Measurements from ENCODE around the gene SEMA6B.

SEMA6B gene

GRCh38 chr19:4519521-4520277 is 39.8 kb downstream of the SEMA6B start:
- H3K27ac ChIP-seq (ENCODE audit: low read depth, low read length), result no peak overlapping the region
- no peaks in the 10 kb centered on the region for H3K4me1 ChIP-seq (ENCODE audit: control insufficient read depth, insufficient read depth, low read length)
- H3K9me3 ChIP-seq (ENCODE audit: control insufficient read depth, insufficient read depth, low read length), result no peaks in the 10 kb centered on the region
- no peaks in the 10 kb centered on the region for H3K36me3 ChIP-seq (ENCODE audit: control insufficient read depth, insufficient read depth, low read length)
- H3K4me3 ChIP-seq (ENCODE audit: low read depth, low read length), result no peak overlapping the region
- H3K9ac ChIP-seq (ENCODE audit: low read depth, low read length), result no peak overlapping the region
- peaks cover 14% of the 10 kb centered on the region for H3K27me3 ChIP-seq (ENCODE audit: control insufficient read depth, insufficient read depth, low read length)

- no peaks in the 10 kb centered on the region for H3K9me3 ChIP-seq (ENCODE audit: control insufficient read depth, insufficient read depth, low read length)
- H3K9ac ChIP-seq (ENCODE audit: low read depth, low read length), result no peak overlapping the region
- no peak overlapping the region for H3K4me3 ChIP-seq (ENCODE audit: low read depth, low read length)
- peaks cover 15% of the 10 kb centered on the region for H3K27me3 ChIP-seq (ENCODE audit: control insufficient read depth, insufficient read depth, low read length)
- H3K4me1 ChIP-seq (ENCODE audit: control insufficient read depth, insufficient read depth, low read length), result no peaks in the 10 kb centered on the region
- no peak overlapping the region for H3K27ac ChIP-seq (ENCODE audit: low read depth, low read length)
- no peaks in the 10 kb centered on the region for H3K36me3 ChIP-seq (ENCODE audit: control insufficient read depth, insufficient read depth, low read length)
These were observed 40.4 kb downstream of the SEMA6B start for GRCh38 chr19:4519172-4519496.

DNA sequence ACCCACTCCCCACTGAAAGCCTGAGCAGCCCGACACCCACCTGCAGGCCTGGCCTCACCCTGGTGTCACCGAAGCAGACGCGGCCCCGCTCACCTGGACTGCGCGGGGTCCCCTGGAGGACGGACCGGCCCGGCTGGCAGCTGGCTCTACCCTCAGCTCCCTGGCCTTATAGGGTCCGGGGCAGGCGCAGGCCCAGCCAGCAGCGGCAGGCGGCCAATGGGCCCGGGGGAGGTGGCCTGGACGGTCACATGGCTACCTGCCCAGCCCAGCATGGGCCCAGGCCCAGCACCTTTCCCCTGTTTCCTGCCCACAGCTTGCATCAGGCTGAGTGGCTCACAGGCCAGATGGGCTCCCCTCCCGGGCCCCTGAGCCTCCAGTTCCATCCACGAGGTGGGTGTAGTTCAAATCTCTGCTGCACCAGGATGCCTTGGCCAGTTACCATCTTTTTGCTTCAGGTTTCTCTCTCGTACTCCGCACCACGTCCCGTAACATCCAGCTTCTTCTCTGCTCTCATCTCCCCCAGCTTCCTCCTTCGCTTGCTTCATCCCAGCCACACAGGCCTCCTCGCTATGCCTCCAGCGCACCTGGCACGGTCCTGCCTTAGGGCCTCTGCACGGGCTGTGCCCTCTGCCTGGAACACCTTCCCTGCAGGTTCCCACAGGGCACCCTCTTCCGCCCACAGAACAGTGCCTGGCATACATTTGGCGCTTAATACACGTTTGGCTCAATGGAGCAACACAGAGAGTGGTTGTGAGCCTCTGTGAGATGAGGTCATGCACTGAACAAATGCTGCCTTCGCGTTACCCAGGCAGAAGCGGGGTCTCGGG is 40.9 kb downstream of the SEMA6B start, which contains the start of gene PLIN4:
TSS of gene PLIN4 (minus strand) at position 142 of the 827 bp plus-strand sequence. CDS start 214 bp downstream, outside the sequence.
- Histone ChIP-seq H3K27me3 (ENCODE audit: control insufficient read depth, insufficient read depth, low read length) (peaks cover 21% of the 10 kb centered on the region), H3K4me3 (ENCODE audit: low read depth, low read length) (no peak within 1 kb of the TSS)

GRCh38 chr19:4517451-4518057 is 41.9 kb downstream of the SEMA6B start:
- Histone ChIP-seq H3K27ac (ENCODE audit: low read depth, low read length) (no peak overlapping the region), H3K9me3 (ENCODE audit: control insufficient read depth, insufficient read depth, low read length) (no peaks in the 10 kb centered on the region), H3K4me3 (ENCODE audit: low read depth, low read length) (no peak overlapping the region), H3K36me3 (ENCODE audit: control insufficient read depth, insufficient read depth, low read length) (no peaks in the 10 kb centered on the region), H3K27me3 (ENCODE audit: control insufficient read depth, insufficient read depth, low read length) (peaks cover 30% of the 10 kb centered on the region), H3K4me1 (ENCODE audit: control insufficient read depth, insufficient read depth, low read length) (no peaks in the 10 kb centered on the region), H3K9ac (ENCODE audit: low read depth, low read length) (no peak overlapping the region)

More for the DNA sequence above, 40.9 kb downstream of the SEMA6B start, which contains the start of gene PLIN4:
- no peaks in the 10 kb centered on the region for H3K4me1 ChIP-seq (ENCODE audit: control insufficient read depth, insufficient read depth, low read length)
- H3K27ac ChIP-seq (ENCODE audit: low read depth, low read length), result no peak within 1 kb of the TSS
- H3K36me3 ChIP-seq (ENCODE audit: control insufficient read depth, insufficient read depth, low read length), result no peaks in the 10 kb centered on the region
- no peaks in the 10 kb centered on the region for H3K9me3 ChIP-seq (ENCODE audit: control insufficient read depth, insufficient read depth, low read length)
- H3K9ac ChIP-seq (ENCODE audit: low read depth, low read length), result no peak within 1 kb of the TSS

GRCh38 chr19:4516939-4517300 is 42.6 kb downstream of the SEMA6B start:
- peaks cover 37% of the 10 kb centered on the region for H3K27me3 ChIP-seq (ENCODE audit: control insufficient read depth, insufficient read depth, low read length)
- H3K36me3 ChIP-seq (ENCODE audit: control insufficient read depth, insufficient read depth, low read length), result no peaks in the 10 kb centered on the region
- H3K27ac ChIP-seq (ENCODE audit: low read depth, low read length), result no peak overlapping the region
- H3K4me3 ChIP-seq (ENCODE audit: low read depth, low read length), result no peak overlapping the region
- H3K9ac ChIP-seq (ENCODE audit: low read depth, low read length), result no peak overlapping the region
- no peaks in the 10 kb centered on the region for H3K9me3 ChIP-seq (ENCODE audit: control insufficient read depth, insufficient read depth, low read length)
- no peaks in the 10 kb centered on the region for H3K4me1 ChIP-seq (ENCODE audit: control insufficient read depth, insufficient read depth, low read length)

DNA sequence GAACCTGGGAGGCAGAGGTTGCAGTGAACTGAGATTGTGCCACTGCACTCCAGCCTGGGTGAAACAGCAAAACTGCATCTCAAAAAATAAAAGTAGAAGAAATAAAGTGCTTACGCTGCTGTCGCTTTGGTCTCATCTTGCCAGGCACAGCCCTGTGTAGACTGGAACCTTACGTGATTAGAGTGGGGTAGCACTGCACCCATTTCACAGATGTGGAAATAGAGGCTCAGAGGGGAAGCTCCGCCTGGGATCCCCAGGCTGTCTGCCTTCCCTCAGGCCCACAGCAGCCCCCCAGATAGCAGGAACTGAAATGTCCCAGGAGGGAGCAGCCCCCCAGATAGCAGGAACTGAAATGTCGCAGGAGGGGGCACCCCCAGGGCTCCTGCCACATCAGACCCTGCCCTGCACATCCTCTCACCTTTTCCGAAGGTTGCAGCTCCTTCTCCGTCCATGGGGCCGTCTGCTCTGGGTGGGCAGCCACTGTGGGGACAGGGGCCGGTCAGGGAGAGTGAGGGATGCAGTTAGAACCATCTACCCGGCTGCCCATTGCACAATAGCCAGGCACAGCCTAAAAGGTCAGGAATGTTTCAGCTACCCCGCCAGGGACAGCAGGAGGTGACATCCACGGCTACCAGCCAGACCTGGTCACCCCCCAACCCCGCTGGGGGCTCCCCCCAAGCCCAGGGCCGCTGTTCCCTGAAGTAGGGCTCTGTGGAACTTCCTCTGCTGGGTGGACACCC is 43.1 kb downstream of the SEMA6B start:
- H3K36me3 ChIP-seq (ENCODE audit: control insufficient read depth, insufficient read depth, low read length), result no peaks in the 10 kb centered on the region
- no peak overlapping the region for H3K4me3 ChIP-seq (ENCODE audit: low read depth, low read length)
- no peak overlapping the region for H3K9ac ChIP-seq (ENCODE audit: low read depth, low read length)
- H3K4me1 ChIP-seq (ENCODE audit: control insufficient read depth, insufficient read depth, low read length), result no peaks in the 10 kb centered on the region
- peaks cover 41% of the 10 kb centered on the region for H3K27me3 ChIP-seq (ENCODE audit: control insufficient read depth, insufficient read depth, low read length)
- no peak overlapping the region for H3K27ac ChIP-seq (ENCODE audit: low read depth, low read length)
- H3K9me3 ChIP-seq (ENCODE audit: control insufficient read depth, insufficient read depth, low read length), result no peaks in the 10 kb centered on the region

DNA sequence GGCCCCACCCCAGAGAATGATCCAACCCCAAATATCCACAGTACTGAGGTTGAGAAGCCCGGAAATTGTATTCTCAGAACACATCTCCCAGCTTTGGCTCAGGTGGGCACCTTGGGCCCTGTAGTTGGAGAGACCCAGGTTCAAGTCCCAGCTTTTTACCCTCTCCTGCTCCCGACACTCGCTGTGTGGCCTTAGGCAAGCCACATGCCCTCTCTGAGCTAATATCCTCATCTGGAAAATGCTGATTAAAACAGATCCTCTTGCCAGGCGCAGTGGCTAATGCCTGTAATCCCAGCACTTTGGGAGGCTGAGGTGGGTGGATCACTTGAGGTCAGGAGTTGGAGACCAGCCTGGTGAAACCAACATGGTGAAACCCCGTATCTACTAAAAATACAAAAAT is 43.8 kb downstream of the SEMA6B start:
- no peaks in the 10 kb centered on the region for H3K4me1 ChIP-seq (ENCODE audit: control insufficient read depth, insufficient read depth, low read length)
- no peak overlapping the region for H3K27ac ChIP-seq (ENCODE audit: low read depth, low read length)
- H3K9ac ChIP-seq (ENCODE audit: low read depth, low read length), result no peak overlapping the region
- H3K27me3 ChIP-seq (ENCODE audit: control insufficient read depth, insufficient read depth, low read length), result peaks cover 43% of the 10 kb centered on the region
- no peak overlapping the region for H3K4me3 ChIP-seq (ENCODE audit: low read depth, low read length)
- no peaks in the 10 kb centered on the region for H3K9me3 ChIP-seq (ENCODE audit: control insufficient read depth, insufficient read depth, low read length)
- no peaks in the 10 kb centered on the region for H3K36me3 ChIP-seq (ENCODE audit: control insufficient read depth, insufficient read depth, low read length)

DNA sequence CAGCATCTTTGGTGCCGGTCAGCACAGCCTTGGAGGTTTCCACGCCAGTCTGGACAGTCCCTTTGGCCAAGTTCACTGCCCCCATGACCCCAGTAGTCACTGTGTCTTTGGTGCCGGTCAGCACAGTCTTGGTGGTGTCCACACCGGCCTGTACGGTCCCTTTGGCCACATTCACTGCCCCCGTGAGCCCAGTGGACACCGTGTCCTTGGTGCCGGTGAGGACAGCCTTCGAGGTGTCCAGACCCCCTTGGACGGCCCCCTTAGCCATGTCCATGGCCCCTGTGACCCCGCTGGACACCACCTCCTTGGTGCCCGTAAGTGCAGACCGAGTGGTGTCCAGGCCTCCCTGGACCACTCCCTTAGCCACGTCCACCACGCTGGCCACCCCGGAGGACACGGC is 46.2 kb downstream of the SEMA6B start:
- no peaks in the 10 kb centered on the region for H3K36me3 ChIP-seq (ENCODE audit: control insufficient read depth, insufficient read depth, low read length)
- peaks cover 47% of the 10 kb centered on the region for H3K27me3 ChIP-seq (ENCODE audit: control insufficient read depth, insufficient read depth, low read length)
- H3K9me3 ChIP-seq (ENCODE audit: control insufficient read depth, insufficient read depth, low read length), result no peaks in the 10 kb centered on the region
- H3K9ac ChIP-seq (ENCODE audit: low read depth, low read length), result no peak overlapping the region
- H3K4me3 ChIP-seq (ENCODE audit: low read depth, low read length), result no peak overlapping the region
- H3K27ac ChIP-seq (ENCODE audit: low read depth, low read length), result no peak overlapping the region
- no peaks in the 10 kb centered on the region for H3K4me1 ChIP-seq (ENCODE audit: control insufficient read depth, insufficient read depth, low read length)

DNA sequence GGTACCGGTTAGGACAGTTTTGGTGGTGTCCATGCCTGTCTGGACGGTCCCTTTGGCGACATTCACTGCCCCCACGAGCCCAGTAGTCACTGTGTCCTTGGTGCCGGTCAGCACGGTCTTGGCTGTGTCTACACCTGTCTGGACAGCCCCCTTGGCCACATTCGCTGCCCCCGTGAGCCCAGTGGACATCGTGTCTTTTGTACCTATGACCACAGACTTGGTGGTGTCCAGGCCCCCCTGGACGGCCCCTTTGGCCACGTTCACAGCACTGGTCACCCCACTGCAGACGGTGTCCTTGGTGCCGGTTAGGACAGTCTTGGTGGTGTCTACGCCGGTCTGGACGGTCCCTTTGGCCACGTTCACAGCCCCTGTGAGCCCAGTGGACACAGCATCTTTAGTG is 47.4 kb downstream of the SEMA6B start:
- H3K27me3 ChIP-seq (ENCODE audit: control insufficient read depth, insufficient read depth, low read length), result peaks cover 45% of the 10 kb centered on the region

DNA sequence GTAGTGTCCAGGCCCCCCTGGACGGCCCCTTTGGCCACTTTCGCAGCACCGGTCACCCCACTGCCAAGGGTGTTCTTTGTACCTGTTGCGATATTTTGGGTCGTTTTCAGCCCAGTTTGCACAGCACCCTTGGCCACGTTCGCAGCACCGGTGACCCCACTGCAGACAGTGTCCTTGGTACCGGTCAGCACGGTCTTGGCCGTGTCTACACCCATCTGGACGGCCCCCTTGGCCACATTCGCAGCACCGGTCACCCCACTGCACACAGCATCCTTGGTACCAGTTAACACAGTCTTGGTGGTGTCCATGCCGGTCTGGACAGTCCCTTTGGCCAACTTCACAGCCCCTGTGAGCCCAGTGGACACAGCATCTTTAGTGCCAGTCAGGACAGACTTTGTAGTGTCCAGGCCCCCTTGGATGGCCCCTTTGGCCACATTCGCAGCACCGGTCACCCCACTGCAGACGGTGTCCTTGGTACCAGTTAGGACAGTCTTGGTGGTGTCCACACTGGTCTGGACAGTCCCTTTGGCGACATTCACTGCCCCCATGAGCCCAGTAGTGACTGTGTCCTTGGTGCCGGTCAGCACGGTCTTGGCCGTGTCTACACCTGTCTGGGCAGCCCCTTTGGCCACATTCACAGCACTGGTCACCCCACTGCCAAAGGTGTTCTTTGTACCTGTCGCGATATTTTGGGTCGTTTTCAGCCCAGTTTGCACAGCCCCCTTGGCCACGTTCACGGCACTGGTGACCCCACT is 48.0 kb downstream of the SEMA6B start:
- no peaks in the 10 kb centered on the region for H3K36me3 ChIP-seq (ENCODE audit: control insufficient read depth, insufficient read depth, low read length)
- H3K4me1 ChIP-seq (ENCODE audit: control insufficient read depth, insufficient read depth, low read length), result no peaks in the 10 kb centered on the region
- no peak overlapping the region for H3K9ac ChIP-seq (ENCODE audit: low read depth, low read length)
- no peaks in the 10 kb centered on the region for H3K9me3 ChIP-seq (ENCODE audit: control insufficient read depth, insufficient read depth, low read length)
- no peak overlapping the region for H3K27ac ChIP-seq (ENCODE audit: low read depth, low read length)
- no peak overlapping the region for H3K4me3 ChIP-seq (ENCODE audit: low read depth, low read length)
- H3K27me3 ChIP-seq (ENCODE audit: control insufficient read depth, insufficient read depth, low read length), result peaks cover 45% of the 10 kb centered on the region

More for the DNA sequence above, 47.4 kb downstream of the SEMA6B start:
- H3K4me3 ChIP-seq (ENCODE audit: low read depth, low read length), result no peak overlapping the region
- H3K4me1 ChIP-seq (ENCODE audit: control insufficient read depth, insufficient read depth, low read length), result no peaks in the 10 kb centered on the region
- no peaks in the 10 kb centered on the region for H3K36me3 ChIP-seq (ENCODE audit: control insufficient read depth, insufficient read depth, low read length)
- no peak overlapping the region for H3K27ac ChIP-seq (ENCODE audit: low read depth, low read length)
- H3K9me3 ChIP-seq (ENCODE audit: control insufficient read depth, insufficient read depth, low read length), result no peaks in the 10 kb centered on the region
- H3K9ac ChIP-seq (ENCODE audit: low read depth, low read length), result no peak overlapping the region

Data from HUES48 (cell line).